ENCODE results near the gene NFIA.

- TF ChIP-seq, protein P1, sequence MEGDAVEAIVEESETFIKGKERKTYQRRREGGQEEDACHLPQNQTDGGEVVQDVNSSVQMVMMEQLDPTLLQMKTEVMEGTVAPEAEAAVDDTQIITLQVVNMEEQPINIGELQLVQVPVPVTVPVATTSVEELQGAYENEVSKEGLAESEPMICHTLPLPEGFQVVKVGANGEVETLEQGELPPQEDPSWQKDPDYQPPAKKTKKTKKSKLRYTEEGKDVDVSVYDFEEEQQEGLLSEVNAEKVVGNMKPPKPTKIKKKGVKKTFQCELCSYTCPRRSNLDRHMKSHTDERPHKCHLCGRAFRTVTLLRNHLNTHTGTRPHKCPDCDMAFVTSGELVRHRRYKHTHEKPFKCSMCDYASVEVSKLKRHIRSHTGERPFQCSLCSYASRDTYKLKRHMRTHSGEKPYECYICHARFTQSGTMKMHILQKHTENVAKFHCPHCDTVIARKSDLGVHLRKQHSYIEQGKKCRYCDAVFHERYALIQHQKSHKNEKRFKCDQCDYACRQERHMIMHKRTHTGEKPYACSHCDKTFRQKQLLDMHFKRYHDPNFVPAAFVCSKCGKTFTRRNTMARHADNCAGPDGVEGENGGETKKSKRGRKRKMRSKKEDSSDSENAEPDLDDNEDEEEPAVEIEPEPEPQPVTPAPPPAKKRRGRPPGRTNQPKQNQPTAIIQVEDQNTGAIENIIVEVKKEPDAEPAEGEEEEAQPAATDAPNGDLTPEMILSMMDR (IDR thresholded peaks at IDR 0.05), result no peak
- TF ChIP-seq POLR2AphosphoS5 (IDR thresholded peaks at IDR 0.05) (no peak), POLR2A (IDR thresholded peaks at IDR 0.05) (no peak)
Measured at GRCh38 chr1:61171974-61172373, 89.6 kb downstream of the NFIA start.
